ENCODE results near the gene TMED5.

DNA sequence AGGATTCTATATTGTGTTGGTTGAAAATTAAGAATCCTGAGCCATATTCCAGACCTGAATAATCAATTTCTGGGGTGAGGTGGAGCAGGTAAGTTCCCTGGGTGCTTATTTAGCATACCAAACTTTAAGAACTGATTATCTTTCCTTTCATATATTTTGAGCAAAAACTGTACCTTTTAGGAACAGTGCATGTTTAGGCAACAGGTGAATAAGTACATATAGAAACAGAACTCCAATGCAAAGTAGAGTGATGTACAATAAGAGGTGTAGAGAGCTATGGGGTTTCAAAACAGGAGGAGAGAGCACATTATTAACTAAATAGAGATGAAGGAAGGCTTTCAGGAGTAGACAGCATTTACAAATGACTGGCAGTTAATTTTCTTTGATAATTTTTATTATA is 28.7 kb downstream of the TMED5 start:
- no peak for TF ChIP-seq GATA2 (IDR thresholded peaks at IDR 0.05; ENCODE audit: low read depth, low read length)
- no peak for TF ChIP-seq GATA3 (IDR thresholded peaks at IDR 0.05; ENCODE audit: low read depth, low read length)

Measured in SH-SY5Y (cell line).